GM18951 (cell line): ENCODE measurements around the gene TCAIM.

Source experiments
- POLR2A ChIP-seq: IDR thresholded peaks from 4 replicates; pipeline ENCODE4 v1.6.1; 2011; ENCODE audit warnings: mild to moderate bottlenecking; ENCODE audit not compliant: insufficient read length, insufficient read depth; ENCODE audit errors: extremely low read depth
- in situ Hi-C: fragments of 300-500 bp; cut with MboI; formaldehyde crosslinking; loops from one replicate; pipeline ENCODE4 v1.12.0; 2022; ENCODE audit warnings: low sequenced_read_pairs, mixed read lengths, inconsistent platforms; ENCODE audit not compliant: unreplicated experiment

TCAIM gene

DNA sequence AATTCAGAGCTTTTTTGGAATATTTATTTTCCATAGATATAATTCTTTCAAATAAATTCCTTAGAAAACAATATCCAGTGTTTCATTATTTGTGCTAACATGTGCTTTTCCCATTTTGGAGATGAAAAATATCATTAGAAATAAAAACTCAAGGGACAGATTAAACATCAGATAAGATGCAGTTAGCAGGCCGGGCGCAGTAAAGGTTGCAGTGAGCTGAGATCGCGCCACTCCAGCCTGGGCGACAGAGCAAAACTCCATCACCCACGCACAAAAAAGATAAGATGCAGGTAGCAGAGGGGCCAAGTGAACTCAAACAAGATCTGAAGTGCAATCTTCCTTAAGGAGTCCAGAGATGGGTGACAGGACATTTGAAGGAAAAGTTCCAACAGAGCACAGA is 90.9 kb downstream of the TCAIM start:
- in situ Hi-C loops = no loop called here
- TF ChIP-seq POLR2A = no peak

DNA sequence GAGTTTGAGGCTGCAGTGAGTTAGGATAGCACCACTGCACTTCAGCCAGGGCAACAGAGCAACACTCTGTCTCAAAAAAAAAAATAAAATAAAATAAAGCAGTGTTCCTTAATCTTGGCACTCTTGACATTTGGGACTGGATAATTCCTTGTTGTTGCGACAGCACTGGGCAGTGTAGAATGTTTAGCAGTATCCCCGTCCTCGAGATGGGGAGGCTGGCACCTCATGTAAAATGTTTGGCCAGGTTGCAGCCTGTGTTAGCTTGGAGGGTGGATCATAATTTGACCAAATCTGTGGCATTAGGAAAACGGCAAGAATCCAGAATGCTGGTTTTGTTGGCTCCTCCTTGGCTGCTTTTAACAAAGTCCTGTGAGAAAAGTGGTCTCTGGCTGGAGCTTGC is 91.9 kb downstream of the TCAIM start:
- in situ Hi-C loops = no loop called here
- no peak for TF ChIP-seq POLR2A

DNA sequence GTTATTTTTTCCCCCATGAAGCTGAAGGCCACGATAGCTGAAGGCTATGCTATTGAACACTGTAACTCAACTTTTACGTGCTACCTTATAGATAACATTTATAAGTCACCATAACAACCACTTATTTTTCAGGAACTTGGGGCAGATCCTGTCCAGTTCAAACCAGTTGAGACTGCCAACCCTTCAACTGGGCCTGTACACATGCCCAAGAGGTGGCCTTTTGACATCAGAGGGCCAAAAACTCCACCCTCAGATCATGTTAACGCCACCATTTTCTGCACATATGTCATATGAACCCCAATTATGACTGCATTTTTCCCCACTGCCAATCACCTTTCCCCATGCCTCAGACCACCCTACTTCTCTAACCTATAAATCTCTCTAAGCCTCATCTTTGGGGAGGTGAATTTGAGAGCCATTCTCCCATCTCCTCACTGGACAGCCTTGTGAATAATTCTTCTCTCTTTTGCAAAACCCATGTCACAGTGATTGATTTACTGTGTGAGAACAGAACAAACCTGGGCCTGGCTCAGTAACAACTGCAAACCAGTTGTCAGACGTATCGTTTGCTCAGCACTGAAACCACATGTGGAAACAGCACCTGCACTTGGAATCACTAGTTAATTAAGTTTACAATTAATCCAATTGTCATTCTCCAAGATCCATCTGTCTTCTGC is 96.4 kb downstream of the TCAIM start:
- no peak for TF ChIP-seq POLR2A
- in situ Hi-C loops = no loop called here

DNA sequence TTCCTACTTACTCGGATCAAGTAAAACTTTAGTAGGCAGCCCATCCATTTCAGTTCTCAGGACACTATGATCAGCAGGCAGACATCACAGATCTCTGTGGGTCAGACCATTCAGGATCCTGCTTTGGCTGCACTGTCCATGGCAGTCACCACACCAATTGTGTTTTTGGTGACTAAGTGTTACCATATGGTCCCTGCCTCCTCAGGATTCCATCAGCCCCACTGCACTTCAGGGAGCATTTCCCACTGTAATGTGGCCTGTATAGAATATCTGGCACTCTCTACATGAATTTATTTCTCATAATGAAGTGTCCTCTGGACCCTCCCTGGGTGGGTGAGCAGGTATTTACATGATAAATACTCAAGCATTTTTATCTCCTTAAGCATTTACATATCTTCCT is 97.6 kb downstream of the TCAIM start:
- in situ Hi-C loops = no loop called here
- no peak for TF ChIP-seq POLR2A

DNA sequence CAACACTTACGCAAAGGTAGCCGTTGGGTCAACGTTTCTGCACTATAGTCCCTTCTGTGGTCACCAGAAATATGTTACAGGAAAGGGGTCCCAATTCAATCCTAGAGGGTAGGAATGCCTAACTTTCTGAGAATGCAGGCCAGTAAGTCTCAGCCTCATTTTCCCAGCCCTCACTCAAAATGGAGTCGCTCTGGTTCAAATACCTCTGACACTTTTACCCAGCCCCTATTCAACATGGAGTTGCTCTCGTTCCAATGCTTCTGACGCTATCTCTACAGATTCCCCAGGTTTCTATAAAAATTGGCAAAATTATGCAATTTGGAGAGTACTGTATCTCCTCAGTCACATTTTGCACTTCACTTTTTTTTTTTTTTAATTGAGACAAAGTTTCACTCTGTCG is 99.2 kb downstream of the TCAIM start:
- in situ Hi-C loops = no loop called here

DNA sequence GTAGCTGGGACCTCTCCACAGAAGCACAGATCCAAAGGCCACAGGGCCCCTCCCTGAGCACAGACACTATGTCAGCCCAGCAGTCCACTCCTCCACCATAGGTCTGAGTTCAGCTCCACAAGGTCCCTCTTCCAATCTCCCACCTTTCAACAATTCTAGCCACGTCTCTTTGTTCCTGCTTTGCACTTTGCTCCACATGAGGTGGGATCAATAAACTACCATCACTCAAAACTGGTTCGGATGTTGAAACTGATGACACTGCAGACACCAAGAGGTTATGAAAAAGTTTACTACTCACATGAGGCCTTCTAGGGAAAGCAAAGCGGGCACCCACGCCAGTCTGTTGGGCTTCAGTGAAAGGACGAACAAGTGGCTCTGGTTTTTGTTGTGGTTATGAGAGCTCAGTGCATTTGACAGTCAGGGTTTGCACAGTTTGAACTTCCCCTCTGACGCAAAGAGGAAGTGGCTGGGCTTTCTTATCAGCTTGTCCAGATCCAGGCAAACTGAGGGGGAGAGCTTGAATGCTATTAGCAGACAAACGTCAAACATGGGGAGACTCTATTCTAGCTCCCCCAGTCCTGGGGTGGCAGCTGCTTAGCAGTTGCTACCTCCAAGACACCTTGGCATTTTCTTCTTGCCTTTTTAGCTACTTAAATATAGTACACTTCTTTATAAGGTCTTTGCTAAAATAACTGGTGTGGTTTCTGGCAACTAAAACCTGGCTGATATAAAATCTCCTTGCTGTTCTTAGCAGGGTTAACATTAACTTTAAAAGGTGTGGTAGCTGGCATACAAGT is 101.1 kb downstream of the TCAIM start:
- in situ Hi-C loops = no loop called here
- peak; percentile 27 for TF ChIP-seq POLR2A

More for the DNA sequence above, 99.2 kb downstream of the TCAIM start:
- no peak for TF ChIP-seq POLR2A

DNA sequence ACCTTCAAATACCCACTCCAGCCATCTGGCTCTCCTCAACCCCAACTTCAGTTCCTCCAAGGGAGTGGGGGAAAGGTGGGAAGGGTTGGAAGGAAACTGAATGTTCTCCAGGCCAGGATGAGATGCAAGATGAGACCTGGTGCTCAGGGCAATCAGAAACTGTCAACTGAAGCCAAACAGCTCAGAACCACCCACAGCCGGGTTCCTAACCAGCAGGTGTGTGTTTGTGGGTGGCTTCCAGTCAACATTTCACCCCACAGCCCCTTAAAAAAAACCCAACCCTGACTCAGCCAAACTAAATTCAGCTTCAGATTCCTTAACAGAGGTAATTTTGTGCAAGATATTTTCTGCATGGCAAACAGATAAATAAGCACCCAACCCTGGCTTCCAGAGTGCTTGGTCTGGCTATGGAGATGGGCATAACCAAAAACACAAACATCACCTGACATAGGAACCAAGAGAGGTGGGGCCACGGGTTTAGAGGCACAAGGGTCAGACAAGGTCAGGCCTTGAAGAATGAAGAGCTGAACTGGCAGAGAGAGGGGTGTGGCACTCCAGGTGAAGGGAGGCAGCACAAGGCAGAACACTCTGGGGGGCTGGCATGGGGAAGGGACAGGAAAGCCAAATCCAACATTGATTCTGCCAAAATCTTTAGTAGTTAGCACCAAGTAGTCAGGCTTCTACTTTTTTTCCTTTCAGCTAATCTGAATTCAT is 104.2 kb downstream of the TCAIM start:
- TF ChIP-seq POLR2A = no peak
- in situ Hi-C loops = no loop called here

DNA sequence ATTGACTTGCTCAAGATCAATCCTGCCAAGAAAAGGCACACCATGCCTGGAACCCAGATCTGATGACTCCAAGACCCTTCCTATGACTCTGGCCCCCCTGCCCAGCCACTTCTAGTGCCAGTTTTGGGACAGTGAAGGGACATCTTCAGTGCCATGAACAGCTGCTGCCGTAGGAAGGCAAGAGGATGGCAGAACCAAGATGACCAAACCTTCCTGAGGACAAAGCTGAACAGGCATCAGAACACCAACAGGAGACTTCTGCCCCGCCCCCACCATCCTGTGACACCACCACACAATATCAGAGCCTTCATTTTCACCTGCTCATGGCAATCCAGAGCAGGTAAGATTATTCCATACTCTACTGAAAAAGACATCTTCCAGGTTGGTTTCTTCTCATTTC is 105.9 kb downstream of the TCAIM start:
- in situ Hi-C loops = no loop called here

DNA sequence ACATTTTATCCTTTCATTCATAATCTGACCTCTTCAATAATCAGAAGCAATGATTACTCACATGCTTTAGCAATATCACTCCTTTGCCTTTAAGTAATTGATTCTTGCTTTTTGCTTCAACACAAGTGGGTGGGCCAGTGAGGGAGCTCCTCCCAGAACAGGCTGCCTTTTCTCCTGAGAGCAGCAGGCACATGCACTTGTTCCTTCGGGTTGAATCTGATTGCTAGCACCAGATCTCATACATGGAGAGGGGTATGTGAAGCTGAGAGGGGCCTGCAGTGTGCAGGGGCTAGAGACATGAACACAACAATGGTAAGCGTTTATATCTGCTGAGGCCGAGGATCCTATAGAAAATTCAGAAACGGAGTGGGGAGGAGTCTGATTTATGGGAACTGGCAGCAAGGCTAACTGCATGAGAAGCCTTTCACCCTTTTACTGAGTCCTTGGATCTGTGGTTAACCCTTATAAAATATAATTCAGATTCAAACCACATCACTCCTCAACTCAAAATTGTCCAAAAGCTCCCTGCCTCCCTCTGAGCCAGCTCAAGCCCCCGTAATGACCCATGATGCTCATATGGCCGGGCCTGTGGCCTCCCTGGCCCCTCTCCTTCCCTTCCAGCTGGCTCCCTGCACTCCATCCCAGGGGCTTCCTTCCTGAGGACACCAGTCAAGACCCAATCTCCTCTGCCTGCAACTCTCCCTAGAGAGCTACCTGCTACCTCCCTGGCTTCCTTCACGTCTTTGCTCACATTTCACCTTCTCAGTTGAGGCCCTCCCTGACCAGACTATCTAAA is 106.5 kb downstream of the TCAIM start:
- in situ Hi-C loops = no loop called here
- TF ChIP-seq POLR2A = no peak

More for the DNA sequence above, 105.9 kb downstream of the TCAIM start:
- TF ChIP-seq POLR2A = no peak

DNA sequence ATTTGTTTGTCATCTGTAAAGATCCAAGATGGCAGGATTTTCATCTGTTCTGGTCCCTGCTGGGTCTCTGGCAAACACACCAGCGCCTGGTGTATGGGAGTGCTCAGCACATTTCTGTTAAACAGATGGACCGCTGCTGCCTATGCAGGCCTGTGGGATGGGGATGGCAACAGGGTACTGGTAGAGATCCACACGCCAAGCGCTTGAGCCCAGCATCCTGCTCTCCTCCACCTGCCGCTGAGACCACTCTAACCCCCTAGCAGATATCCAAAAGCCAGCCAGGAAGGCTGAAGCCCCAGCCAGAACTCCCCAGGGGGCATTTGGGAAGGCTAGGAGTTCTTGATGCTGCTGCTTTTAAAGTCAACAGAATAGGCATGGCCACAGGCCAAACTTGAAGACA is 107.2 kb downstream of the TCAIM start:
- in situ Hi-C loops = no loop called here

DNA sequence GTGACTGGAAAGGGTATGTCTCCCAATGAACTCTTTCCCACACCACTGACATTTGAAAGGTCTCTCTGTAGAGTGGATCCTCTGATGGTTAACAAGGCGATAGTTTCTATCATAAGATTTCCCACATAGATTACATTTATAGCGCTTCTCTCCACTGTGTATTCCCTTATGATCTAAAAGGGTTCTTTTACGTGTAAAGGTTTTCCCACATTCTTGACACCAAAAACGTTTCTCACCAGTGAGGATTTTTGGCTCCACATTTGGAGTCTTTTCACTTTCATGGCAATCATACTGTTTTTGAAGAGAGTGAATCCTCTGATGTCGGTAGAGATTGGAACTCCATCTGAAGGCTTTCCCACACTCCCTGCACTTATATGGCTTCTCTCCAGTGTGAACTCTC is 108.4 kb downstream of the TCAIM start:
- TF ChIP-seq POLR2A = no peak
- in situ Hi-C loops = no loop called here

More for the DNA sequence above, 107.2 kb downstream of the TCAIM start:
- TF ChIP-seq POLR2A = no peak

DNA sequence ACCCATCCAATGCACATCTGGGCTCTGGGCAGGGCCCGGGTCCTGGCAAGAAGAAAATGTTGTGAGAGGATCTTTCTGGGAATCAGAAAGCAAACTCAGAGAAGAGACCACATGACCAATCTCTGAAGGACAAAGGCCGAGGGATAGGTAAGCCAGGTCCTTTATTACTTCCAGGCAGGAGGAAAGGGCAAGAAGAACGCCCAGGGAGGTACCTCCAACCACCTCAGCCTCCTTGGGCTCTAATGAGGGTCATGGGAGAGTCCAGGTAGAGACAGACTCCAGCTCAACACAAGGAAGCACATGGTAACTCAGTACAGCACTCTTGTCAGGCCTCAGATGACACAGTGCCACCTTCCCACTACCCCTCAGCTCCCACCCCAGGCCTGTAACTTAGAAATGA is 112.9 kb downstream of the TCAIM start:
- in situ Hi-C loops = no loop called here
- no peak for TF ChIP-seq POLR2A

DNA sequence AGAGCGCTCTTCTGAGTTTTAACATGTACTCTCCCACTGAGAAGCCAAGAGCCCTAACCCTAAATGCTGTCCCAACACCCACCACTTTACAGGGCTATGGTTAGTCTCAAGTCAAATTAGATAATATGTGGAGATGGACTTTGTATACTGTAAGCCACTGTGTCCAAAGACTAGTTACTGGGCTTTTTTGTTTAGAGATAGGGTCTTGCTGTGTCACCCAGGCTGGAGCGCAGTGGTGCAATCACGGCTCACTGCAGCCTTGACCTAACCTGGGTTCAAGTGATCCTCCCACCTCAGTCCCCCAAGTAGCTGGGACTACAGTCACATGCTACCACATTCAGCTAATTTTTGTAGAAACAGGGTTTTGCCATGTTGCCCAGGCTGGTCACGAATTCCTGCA is 115.7 kb downstream of the TCAIM start:
- in situ Hi-C loops = no loop called here
- TF ChIP-seq POLR2A = no peak
